ENCODE data around the gene PJA2. TPM values are rescaled to one million over a fixed set of nuclear protein-coding genes. Genes with fewer than 3 reads are reported as not detected.

Gene PJA2
- total and polyA plus RNA-seq, 2 of the 8 experiments (the other 6 are each of a cell fraction or from before 2014, with no cell fraction given): 15.3 to 47.7 TPM

GRCh38 chr5:109327570-109327969 is 82.2 kb downstream of the PJA2 start (continued):
- TF ChIP-seq CHD7 (IDR thresholded peaks at IDR 0.05; ENCODE audit: insufficient replicate concordance, low read length) (no peak), CREB1 (IDR thresholded peaks at IDR 0.05) (no peak), CHD1 (IDR thresholded peaks at IDR 0.05; ENCODE audit: low read depth, low read length) (no peak), SUZ12 (IDR thresholded peaks at IDR 0.05; ENCODE audit: low read length) (no peak), POLR2A (IDR thresholded peaks at IDR 0.05; ENCODE audit: control extremely low read depth in 1 of 2, low read depth in 2 of 2, low read length in 2 of 2) (no peak), SP4 (IDR thresholded peaks at IDR 0.05; ENCODE audit: low read length) (no peak), HDAC2 (IDR thresholded peaks at IDR 0.05; ENCODE audit: borderline replicate concordance in 1 of 2, low read depth in 2 of 2, low read length in 2 of 2) (no peak)

Measured in H1 (cell line).